VCaP (cell line): ENCODE results near the gene XKR7.

Experiments used
- H3K27ac ChIP-seq: fragments of 450-650 bp; 2 replicates; pipeline ENCODE4 v1.5.1; 2017
- CTCF ChIP-seq: fragments of 450-650 bp; conservative IDR thresholded peaks from 2 replicates; pipeline ENCODE4 v1.5.1; 2017; ENCODE audit warnings: mild to moderate bottlenecking, moderate library complexity

XKR7 gene

GRCh38 chr20:31974296-31974695 lies 6.3 kb downstream of the XKR7 start:
- H3K27ac ChIP-seq, result no peak overlapping the region
- no peak for TF ChIP-seq CTCF

- H3K27ac ChIP-seq, result no peak overlapping the region
- TF ChIP-seq CTCF, result no peak
These were observed 7.1 kb downstream of the XKR7 start for GRCh38 chr20:31974951-31975487.

GRCh38 chr20:31975874-31976273 lies 7.9 kb downstream of the XKR7 start:
- H3K27ac ChIP-seq, result no peak overlapping the region
- TF ChIP-seq CTCF, result no peak

- H3K27ac ChIP-seq, result no peak overlapping the region
- TF ChIP-seq CTCF, result no peak
These were observed 9.1 kb downstream of the XKR7 start for GRCh38 chr20:31977080-31977479.

GRCh38 chr20:31979713-31980426 lies 11.9 kb downstream of the XKR7 start:
- TF ChIP-seq CTCF, result no peak
- H3K27ac ChIP-seq, result no peak overlapping the region

GRCh38 chr20:31981784-31982183 lies 13.8 kb downstream of the XKR7 start:
- TF ChIP-seq CTCF, result no peak
- no peak overlapping the region for H3K27ac ChIP-seq

GRCh38 chr20:31984981-31985471 lies 17.1 kb downstream of the XKR7 start:
- no peak for TF ChIP-seq CTCF
- no peak overlapping the region for H3K27ac ChIP-seq
